GM19452 (cell line): ENCODE data around the gene HYAL4.

Source experiments
- ATAC-seq: cut with Tn5 transposase; IDR thresholded peaks from one replicate; pipeline ENCODE4 v1.9.1; 2021; ENCODE audit not compliant: unreplicated experiment

The HYAL4 gene

DNA sequence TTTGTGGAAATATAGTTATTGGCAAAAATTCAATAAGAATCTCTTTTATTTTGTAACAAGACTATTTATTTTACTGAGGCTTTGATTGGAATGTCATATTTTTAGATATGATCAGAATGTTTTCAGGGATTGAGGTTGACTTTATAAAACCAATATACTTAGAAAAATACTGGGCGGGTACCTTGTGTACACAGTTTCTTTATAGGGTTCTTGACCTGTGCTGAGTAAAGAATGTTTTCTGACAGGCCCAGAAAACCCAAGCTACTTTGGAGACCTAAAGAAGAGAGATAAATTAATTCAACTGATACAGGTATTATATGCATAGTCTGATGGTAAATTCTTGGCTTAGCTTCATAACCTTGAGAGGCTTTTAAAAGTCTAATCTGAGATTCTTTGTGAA is 56.1 kb downstream of the HYAL4 start:
- no peak for ATAC-seq

DNA sequence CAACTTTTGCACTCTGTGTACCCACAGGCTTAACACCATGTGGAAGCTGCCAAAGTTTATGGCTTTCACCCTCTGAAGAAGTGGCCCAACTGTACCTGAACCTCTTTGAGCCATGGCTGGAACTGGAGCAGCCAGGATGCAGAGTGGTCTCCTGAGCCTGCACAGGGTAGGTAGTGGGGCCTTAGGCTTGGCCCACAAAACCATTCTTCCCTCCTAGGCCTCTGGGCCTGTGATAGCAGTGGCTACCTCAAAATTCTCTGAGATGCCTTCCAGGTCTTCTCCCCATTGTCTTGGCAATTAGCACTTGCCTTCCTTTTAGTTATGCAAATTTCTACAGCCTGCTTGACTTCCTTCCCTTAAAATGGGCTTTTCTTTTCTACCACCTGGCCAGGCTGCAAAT is 60.7 kb downstream of the HYAL4 start:
- no peak for ATAC-seq

GRCh38 chr7:123916240-123916724 is 71.3 kb downstream of the HYAL4 start:
- ATAC-seq = no peak

- no peak for ATAC-seq
Observed at GRCh38 chr7:123917878-123918277, 72.9 kb downstream of the HYAL4 start.

DNA sequence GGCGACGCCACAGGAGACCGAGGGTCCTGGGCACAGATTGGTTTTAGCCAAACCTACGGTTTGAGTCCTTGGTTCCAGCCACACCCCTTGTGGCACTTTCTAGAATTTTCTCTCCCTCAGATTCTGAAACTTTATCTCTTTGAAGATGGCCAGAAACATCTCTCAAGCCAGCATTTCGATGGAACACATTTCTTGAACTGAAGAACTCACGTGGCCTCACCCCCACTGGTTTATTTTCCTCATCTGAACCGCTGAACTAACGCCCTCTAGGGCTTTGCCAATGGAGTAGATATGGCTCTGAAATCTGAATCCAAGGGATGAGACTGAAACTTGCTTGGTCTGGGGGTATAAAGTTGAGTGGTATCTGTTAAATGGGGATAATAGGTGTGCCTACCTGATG is 73.3 kb downstream of the HYAL4 start:
- ATAC-seq = no peak

DNA sequence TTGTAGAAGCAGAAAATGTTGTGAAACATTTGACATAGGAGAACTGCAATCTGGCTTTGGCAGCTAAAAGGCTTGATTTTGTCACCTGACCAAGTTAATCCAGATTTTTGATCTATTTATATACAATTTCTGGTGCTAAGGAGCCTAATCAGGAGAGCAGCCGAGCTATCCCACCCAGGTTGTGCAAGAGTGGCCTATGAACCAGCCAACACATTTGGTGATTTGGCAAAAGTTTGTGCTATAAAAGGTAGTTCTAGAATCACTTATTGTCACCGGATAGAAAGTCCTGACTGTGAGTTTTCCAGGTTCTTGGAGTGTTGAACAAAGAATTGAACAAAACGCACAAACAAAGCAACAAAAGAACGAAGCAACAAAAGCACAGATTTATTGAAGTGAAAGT is 78.6 kb downstream of the HYAL4 start:
- ATAC-seq = no peak

- ATAC-seq = no peak
Observed at GRCh38 chr7:123924941-123925340, 80.0 kb downstream of the HYAL4 start, which contains the start of gene SPAM1. Gene SPAM1 (plus strand): TSS chr7:123925241. CDS start chr7:123953571, 28,330 bp downstream.
